Umbilical cord (tissue), 2 donors: Measurements from ENCODE around the gene DLG4. TPM values are rescaled to one million over a fixed set of nuclear protein-coding genes. Genes with fewer than 3 reads are reported as not detected.
"Not testable (repeated sequence)": the region's sequence is repeated elsewhere in the genome, so short reads cannot be mapped to it uniquely, and the experiment has no call there.

ENCODE experiments used
- DNase-seq: peaks from one replicate; pipeline ENCODE4 v3.0.0-alpha.2; 2015; ENCODE audit warnings: low spot score
- total RNA-seq: library from RNA; depleted of rRNA; stranded (reverse); fragments of >200 nt; gene quantifications from one replicate; pipeline ENCODE4 v1.2.3, GENCODE V29; 2014; ENCODE audit warnings: low replicate concordance; ENCODE audit not compliant: insufficient read depth

Gene DLG4
- total RNA-seq, 1 donor from 2014 or later, result 18.3 TPM

DNA sequence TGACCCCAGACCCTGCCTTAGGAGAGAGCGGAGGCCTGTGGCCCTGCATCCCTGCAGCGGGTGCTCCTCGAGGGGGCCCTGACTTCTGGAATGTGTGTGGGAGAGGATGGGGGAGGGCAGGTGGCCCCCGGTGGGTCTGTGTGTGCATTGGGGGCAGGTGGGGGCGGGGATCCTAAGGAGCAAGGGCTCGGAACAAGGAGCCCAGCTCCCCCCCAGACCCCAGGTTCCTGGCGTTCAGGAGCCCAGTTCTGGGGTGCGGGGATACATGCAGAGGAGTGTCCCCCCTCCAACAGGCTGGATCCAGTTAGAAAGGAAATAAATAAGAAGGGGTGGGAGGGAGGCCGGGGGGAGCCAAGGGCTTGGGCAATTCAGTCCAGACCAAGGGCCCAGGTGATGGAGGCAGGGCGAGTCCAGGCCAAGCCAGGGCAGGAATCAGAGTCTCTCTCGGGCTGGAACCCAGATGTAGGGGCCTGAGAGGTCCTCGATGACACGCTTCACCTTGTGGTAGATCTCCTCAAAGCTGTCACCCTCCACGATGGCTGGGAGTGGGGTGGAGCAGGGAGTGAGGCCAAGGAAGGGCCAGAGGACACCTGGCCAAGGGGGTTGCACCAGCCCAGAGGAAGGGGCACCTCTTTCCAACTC, 29.2 kb downstream of the DLG4 start:
- DNase-seq, result no peak

DNA sequence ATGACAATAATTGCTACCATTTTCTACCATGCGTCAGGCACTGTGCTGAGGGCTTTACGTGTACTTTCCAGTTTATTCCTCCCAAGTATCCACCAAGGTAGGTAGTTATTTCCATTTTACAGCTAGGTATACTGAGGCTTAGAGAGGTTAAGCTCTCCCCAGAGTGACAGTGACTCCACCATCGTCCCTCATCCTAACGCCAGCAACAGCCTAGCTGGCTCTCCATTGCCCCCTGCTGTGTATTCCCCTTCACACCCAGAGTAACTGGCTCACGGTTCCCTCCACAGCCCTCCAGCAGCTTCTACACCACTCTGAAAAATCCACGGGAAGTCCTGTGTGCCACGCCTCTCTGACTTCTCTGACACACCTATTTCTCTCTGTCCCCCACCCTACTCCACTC, 33.4 kb downstream of the DLG4 start:
- no peak for DNase-seq

DNA sequence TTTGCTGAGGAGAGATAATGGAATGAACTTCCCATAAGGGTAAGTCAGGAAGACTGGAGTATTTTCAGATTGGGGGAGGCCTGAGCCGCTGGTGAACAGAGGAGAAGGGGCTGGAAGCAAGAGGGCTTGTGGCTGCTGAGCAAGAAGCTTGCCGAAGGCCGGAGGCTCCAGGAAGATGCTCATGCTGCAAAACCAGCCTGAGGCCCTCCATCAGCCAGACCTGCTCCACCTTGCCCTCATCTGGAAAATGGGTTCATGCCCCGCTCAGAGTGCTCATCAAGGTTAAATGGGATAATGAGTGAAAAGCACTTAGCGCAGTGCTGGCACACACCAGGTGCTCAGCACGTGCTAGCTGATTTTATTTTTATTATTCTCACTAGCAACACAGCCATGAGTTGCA, 35.0 kb downstream of the DLG4 start:
- no peak for DNase-seq

DNA sequence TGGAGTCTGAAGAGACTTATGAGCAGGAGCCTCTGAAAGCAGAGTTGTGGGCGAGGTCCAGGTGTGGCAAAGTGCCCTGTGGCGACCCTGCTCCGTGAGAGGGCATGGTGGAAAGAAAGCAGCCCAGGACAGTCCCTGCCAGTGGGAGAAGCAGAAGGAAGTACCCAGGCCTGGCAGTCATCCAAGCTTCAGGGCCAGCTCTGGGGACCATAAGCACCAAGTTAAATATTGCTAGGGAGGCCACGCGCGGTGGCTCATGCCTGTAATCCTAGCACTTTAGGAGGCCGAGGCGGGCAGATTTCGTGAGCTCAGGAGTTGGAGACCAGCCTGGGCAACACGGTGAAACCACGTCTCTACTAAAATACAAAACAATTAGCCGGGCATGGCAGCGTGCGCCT, 35.5 kb downstream of the DLG4 start:
- no peak for DNase-seq

DNA sequence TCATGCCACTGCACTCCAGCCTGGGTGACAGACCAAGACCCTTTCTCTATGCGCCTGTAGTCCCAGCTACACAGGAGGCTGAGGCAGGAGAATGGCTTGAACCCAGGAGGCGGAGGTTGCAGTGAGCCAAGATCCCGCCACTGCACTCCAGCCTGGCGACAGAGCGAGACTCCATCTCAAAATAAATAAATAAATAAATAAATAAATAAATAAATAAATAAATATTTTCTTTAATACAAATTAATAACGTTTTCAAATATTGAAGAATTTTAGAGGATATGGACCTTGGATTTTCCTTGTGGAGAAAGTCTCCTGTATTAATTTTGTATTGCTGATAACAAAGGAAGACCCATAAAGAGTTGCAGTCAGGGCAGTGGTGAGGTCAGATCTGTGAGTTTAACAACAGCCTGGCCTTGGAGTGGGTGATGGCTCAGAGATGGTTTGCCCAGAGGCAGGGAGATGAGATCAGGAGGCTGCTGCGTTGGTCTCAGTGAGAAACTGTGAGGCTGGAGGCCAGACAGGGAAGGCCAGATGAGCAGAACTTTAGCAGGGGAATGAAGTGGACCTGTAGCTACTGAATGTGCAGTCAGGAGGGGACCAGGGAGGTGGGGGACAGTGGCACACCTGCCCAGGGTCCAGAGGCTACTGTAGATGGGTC, 36.1 kb downstream of the DLG4 start:
- no peak for DNase-seq

DNA sequence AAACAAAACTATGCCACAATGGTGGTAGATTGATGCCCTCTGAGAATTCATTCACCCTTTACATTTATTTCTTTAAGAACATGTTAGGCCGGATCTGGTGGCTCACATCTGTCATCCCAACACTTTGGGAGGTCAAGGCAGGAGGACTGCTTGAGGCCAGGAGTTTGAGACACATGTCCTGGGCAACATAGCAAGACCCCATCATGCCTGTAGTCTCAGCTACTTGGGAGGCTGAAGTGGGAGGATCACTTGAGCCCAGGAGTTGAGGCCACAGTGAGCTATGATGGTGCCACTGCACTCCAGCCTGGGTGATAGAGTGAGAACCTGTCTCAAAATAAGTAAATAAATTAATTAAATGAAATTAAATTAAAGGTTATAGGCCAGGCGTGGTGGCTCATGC, 37.5 kb downstream of the DLG4 start:
- not testable (repeated sequence) for DNase-seq

DNA sequence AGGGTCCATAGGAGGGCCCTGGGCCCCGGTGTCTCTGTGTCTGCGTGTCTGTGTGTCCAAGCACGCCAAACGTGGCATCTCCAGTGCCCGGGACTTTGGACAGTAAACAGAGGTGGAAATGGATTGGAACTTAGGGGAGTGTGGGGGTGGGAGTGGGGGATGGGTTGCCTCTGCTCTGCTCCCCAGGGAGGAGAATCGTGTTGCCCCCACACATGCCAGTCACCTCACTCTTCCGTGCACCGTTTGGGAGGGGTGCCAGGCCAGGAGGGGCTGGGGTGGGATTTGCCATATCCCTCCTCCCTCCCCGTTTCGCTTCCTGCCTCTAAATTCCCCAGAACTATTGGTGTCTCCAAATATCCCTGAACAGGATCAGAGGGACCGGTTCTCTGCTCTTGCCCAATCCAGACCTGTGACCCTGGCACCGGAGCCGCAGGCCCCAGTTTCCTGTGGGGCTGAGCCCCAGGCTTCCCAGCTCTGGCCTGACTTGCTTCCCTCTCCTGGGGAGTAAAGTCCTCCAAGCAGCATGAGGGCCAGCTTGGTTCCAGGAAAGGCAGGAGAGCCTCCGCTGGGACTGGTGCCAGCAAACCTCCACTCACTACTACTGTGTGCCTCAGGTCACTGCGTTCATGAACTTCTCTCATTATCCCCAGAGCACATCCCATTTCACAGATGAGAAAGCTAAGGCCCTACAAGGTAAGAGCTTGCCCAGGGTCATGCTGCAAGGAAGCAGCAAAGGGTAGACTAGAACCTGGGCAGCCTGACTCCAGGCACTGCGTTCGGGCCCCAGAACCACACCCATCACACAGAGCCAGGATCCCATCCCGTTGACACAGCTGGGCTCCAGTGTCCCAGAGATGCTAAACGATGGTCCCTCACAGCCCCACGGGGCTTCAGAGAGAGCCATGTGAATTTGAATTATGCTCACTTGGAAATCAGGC, 40.0 kb downstream of the DLG4 start, which contains the start of gene ASGR1:
ASGR1 (minus strand) TSS at position 54 of the 938 bp plus-strand sequence. CDS start 807 bp downstream, outside the sequence.
- no peak for DNase-seq

DNA sequence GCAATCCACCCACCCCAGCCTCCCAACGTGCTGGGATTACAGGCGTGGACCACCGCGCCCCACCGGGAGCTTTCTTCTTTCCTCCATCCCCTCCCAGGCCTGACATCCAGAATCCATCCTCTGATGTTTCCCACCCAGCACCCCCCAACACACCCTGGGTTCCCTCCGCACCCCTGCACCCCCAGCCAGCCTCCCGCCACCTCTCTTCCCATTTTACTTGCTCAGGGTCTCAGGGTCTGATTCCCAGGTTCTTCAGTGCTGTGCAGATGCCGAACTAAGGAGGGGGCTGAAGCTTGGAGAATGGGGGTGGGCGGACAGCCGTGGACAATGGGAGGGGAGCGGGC, 40.7 kb downstream of the DLG4 start:
- DNase-seq, result no peak

DNA sequence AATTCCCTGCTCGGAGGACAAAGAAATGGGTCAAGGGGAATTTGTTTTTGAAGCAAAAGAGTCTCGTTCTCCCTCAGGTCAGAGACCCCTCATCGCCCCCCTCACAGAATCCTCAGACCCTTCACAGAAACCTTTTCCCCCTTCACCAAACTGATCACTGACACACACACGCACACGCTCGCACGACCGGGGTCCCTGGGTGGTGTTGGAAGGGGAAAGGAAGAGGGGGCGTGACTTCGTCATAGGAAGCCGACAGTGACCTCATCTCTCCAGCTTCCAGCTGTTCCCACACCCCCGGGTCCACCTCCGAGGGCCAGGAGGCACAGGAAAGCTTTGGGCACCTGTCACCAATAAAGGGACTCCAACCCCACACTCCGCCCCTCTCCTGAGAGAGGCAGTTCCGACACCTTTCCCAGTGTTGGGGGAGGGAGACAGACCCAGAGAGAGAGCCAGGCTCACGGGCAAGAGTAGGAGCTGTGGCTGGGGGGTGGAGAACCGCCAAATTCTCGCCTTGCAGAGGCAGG, 41.6 kb downstream of the DLG4 start:
- DNase-seq, result peak; percentile 27

DNA sequence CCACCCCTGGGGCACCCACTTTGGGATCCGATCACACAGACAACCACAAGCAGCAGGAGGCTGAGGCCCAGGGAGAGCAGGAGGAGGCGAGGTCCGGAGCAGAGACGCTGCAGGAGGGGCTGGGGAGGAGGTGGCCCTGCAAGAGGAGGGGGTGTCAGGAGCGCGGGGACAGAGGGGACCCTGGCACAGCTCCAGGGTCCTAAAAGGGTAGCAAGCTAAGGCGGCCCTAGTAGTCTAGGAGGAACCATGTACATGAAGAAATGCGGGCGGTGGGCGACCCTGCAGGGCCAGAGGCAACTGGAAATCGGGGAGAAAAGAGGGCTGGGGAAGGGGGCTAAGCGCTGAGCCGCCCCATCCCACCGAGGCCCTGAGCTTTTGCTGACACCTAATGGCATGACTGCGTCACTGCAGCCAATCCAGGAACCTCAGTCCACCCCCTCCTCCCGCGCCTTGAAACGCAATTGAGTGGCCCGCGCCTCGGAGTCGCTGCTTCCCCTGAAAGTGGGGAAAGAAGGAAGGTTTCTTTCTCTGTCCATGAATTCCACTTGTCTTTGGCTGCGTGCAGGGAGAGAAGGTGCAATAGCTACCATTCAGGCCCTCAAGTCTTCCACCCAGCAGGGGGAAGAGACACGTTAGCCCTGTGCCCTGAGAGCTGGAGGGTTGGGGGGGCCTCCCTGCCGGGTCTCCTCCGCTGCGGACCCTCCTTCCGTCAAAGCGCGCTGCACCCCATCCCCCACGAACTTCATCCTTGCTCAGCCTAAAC, 42.3 kb downstream of the DLG4 start:
- peak; percentile 74 for DNase-seq

DNA sequence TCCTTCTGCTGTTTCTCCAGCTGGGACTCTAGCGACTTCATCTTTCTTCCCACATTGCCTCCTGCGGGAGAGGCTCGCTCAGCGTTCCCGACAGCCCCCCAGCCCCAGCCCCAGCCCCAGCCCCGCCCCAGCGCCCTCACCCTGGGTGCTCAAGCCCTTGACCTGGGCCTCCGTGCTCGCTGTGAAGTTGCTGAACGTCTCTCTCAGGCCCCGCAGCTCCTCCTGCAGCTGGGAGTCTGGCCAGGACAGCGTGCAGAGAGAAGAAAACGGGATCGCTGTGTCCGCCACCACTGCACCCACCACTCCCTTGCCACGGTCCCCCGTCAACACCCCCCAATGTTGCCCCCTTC, 42.8 kb downstream of the DLG4 start:
- peak; percentile 58 for DNase-seq

DNA sequence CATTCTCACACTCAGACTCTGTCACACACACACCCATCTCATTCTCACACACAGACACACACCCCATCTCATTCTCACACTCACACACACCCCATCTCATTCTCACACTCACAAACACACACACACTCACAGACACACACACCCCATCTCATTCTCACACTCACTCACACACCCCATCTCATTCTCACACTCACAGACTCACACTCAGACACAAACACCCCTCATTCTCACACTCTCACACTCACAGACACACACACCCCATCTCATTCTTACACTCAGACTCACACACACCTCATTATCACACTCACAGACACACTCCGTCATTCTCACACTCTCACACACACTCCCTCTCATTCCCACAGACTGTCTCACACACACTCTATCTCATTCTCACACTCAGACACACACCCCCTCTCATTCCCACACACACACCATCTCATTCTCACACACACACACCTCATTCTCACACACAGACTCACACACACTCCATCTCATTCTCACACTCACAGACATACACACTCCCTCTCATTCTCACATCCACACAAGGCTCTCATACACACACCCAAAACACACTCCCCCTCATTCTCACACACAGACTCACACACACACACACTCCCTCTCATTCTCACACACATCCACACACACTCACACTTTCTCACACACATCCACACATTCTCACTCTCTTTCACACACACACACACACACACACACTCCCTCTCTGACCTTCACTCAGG, 43.4 kb downstream of the DLG4 start:
- DNase-seq, result no peak

DNA sequence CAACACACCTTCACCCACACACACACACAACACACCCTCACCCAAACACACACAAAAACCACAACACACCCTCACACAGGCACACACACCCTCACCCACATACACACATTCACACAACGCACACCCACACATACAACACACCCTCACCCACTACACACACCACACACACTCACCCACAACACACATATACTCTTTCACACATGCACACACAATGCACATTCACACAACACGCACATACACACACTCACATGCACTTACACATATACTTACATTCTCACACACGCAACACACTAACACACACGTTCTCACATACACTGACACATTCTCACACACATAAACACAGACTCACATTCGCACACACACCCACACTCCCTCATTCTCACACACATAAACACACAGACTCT, 44.3 kb downstream of the DLG4 start:
- DNase-seq, result no peak

DNA sequence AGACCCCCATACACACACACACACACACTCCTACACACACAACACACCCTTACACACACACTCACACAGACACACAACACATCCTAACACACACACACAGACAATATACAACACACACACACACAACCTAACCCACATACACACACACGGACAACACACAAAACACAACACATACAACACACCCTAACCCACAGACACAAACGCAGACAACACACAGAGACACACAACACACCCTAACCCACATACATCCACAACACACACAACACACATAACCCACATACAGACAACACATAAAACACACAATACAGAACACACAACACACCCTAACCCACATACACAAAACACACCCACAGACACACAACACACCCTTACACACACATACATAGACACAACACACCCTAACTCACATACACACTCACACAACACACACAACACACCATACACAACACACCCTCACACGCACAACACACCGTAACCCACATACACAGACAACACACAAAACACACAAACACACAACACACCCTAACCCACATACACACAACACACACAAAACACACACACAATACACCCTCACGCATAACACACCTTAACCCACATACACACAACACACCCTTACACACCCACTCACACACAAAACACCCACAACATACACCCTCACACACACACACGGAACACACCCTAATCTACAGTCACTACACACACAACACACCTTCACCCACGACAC, 44.9 kb downstream of the DLG4 start:
- no peak for DNase-seq

DNA sequence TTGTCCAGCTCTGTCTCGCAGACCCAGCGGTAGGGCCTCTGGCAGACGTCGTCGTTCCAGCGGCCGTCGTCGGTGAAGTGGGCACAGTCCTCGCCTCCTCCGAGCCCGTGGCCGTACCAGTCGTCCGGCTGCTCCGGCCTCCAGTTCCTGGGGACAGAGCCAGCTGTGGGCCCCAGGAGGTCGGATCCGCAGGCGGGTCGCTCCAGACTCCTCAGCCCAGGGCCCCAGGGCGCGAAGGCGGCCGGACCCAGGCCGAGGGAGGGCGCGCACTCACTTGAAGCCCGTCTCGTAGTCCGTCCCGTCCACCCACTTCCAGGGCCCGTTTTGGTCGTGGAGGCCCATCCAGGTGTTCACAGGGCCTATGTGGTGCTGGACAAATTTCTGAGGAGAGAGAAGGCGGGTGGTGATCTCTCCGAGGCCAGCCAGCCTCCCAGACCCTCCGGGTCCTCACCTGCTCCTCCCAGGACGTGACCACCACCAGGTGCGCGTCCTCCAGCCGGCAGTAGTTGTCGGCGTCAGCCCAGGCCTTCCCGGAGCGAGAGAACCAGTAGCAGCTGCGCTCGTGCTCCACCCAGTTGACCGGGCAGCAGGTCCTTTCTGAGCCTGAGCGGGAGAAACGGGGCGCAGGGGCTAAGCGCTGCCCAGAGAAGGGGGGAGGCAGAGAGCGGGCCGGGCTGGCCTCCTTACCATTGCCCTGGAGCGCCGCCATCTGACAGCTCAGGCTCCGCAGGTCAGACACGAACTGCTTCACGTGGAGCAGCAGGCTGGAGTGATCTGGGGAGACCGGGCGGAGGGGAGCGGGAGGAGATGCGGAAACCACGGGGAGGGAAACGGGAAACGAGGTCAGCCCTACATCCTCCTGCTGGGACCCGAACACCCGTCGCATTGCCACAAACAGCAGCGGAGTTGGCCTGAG, 45.7 kb downstream of the DLG4 start:
- DNase-seq, result peak; percentile 57

DNA sequence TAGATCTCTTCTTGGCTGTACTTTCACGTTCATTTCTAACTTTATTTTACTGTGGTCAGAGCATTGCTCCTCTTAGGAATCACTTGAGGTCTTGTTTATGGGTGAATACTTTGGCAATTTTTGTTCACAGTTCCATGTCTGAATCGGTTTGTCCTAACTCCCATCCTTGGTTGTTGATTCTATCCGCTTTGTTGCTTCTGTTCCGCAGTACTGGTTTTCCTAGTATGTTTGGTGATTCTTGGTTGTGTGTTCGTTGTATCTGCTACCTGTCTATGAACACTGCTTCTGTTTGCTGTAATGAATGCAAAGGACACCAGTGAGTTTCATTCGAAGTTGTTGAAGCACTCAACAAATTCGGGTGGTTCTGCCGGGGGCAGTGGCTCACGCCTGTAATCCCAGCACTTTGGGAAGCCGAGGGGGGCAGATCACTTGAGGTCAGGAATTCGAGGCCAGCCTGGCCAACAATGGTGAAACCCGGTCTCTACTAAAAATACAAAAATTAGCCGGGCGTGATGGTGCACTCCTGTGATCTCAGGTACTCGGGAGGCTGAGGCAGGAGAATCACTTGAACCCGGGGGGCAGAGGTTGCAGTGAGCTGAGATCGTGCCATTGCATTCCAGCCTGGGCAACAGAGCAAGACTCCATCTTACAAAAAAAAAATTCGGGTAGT, 47.0 kb downstream of the DLG4 start:
- DNase-seq, result not testable (repeated sequence)

DNA sequence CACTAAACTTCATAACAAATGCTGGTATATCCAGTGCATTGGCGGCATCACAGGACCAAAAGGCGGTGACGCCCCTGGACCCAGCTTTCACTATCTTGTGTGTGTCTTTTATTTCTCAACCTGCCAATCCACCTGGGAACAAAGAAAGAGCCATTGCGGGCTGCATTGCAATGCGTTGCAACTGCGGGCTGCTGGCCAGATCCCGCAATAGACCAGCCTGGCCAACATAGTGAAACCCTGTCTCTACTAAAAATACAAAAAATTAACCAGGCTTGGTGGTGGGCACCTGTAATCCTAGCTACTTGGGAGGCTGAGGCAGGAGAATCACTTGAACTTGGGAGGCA, 50.1 kb downstream of the DLG4 start:
- DNase-seq, result not testable (repeated sequence)

DNA sequence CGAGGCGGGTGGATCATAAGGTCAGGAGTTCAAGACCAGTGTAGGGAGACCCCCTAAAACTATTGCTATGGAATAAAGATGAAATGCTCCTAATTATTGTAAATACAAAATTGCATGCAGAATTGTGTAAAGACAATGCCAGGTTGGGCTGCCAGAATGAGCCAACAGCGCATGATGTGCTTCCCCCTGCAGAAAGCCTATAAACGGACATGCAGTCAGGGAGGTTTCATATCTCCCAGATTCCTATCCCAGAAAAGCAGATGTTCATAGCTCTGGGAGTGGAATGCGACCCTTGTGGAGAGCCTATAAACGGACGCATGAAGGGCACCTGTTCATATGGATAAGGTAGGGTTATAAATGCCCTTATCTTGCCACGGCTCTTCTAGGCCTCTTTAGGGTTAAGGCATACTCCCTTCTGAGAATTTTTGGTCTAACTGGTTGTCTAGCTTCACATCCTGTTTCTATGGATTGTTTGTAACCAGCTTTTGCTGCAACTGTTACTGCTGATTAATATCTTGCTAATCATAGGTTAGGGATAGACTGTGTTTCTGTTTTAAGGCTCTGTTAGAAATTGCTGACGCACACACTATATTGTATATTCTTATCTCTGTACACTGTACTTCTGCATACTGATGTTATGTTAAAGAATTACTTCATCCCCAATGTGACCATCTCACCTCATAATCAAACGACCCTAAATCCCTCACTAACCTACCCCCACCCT, 50.6 kb downstream of the DLG4 start:
- DNase-seq, result not testable (repeated sequence)
